Activated CD8-positive, alpha-beta memory T cell treated with anti-CD3 and anti-CD28 coated beads for 4 hours (primary cell): ENCODE results near the gene ZNF722.
"Not testable (repeated sequence)": the region's sequence is repeated elsewhere in the genome, so short reads cannot be mapped to it uniquely, and the experiment has no call there.

Experiments
- DNase-seq, 2 donors: peaks; one replicate each; pipeline ENCODE4 v3.0.0-alpha.2; 2020; ENCODE audit warnings: low read depth in 2 of 2

ZNF722 gene

GRCh38 chr7:63998549-63998948 lies at the start of gene ZNF722:
ZNF722 (plus strand) TSS chr7:63998849; CDS start chr7:63998962, 113 bp downstream.
- no peak for DNase-seq

- no peak for DNase-seq
Observed at GRCh38 chr7:63953181-63953580, 45.5 kb upstream of the ZNF722 start.

DNA sequence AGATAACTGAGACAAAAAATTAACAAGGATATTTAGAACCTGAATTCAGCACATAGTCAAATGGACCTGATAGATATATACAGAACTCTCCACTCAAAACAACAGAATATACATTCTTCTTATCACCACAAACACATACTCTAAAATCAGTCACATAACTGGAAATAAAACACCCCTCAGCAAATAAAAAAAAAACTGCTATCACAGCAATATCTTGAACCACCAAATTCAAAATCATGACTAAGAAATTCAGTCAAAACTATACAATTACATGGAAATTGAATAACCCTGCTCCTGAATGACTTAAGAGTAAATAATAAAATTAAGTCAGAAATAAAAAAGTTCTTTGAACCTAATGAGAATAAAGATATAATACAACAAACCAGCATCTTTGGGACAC lies 30.0 kb upstream of the ZNF722 start:
- DNase-seq = no peak

- DNase-seq = not testable (repeated sequence)
Observed at GRCh38 chr7:64015496-64015895, 16.8 kb downstream of the ZNF722 start.

GRCh38 chr7:64035388-64035787 lies 36.7 kb downstream of the ZNF722 start:
- DNase-seq = no peak

GRCh38 chr7:64037095-64037494 lies 38.4 kb downstream of the ZNF722 start:
- no peak for DNase-seq

GRCh38 chr7:64045301-64046040 lies 46.8 kb downstream of the ZNF722 start, which contains the start of gene ZNF727:
ZNF727 (plus strand) TSS chr7:64045434; CDS start chr7:64045622, 188 bp downstream.
- no peak for DNase-seq

DNA sequence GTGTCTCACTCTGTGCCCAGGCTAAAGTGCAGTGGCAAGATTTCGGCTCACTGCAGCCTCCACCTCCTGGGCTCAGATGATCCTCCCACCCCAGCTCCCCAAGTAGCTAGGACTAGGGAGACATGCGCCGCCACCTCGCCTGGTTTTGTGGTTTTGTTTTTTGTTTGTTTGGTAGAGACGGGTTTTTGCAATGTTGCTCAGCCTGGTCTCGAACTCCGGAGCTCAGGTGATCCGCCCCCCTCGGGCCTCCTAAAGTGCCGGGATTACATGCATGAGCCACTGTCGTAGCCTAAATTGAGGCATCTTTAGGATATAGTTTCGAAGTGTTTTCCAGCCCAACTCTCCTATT lies 47.4 kb downstream of the ZNF722 start:
- DNase-seq = no peak
